SJCRH30 (cell line): ENCODE measurements around the gene ART1. TPM values are rescaled to one million over a fixed set of nuclear protein-coding genes. Genes with fewer than 3 reads are reported as not detected.
A peak's percentile ranks its signal among the peaks of the same experiment; 100 is the strongest.

Experiments used
- DNase-seq, 2 experiments: peaks; one replicate each; pipeline ENCODE4 v3.0.0-alpha.2; 2015 to 2020
- H3K27ac ChIP-seq: fragments of 250-450 bp; sonication (Bioruptor Pico); 2 replicates; pipeline ENCODE4 v1.5.1; 2020; ENCODE audit warnings: mild to moderate bottlenecking, moderate library complexity
- H3K27me3 ChIP-seq: fragments of 250-450 bp; sonication (Bioruptor Pico); 2 replicates; pipeline ENCODE4 v1.5.1; 2020; ENCODE audit warnings: mild to moderate bottlenecking, moderate library complexity
- H3K36me3 ChIP-seq: fragments of 250-450 bp; sonication (Bioruptor Pico); 2 replicates; pipeline ENCODE4 v1.5.1; 2020; ENCODE audit warnings: mild to moderate bottlenecking, moderate library complexity
- H3K4me1 ChIP-seq: fragments of 250-450 bp; sonication (Bioruptor Pico); 2 replicates; pipeline ENCODE4 v1.5.1; 2020; ENCODE audit warnings: mild to moderate bottlenecking, moderate library complexity
- H3K4me3 ChIP-seq: fragments of 250-450 bp; sonication (Bioruptor Pico); 2 replicates; pipeline ENCODE4 v1.5.1; 2020; ENCODE audit warnings: mild to moderate bottlenecking, moderate library complexity
- H3K9me3 ChIP-seq: fragments of 250-450 bp; sonication (Bioruptor Pico); replicated peaks from 2 replicates; pipeline ENCODE4 v1.5.1; 2020; ENCODE audit warnings: mild to moderate bottlenecking, moderate library complexity
- total RNA-seq: library from RNA; depleted of rRNA; stranded (reverse); fragments of >200 nt; shearing (Covaris generic); gene quantifications from 2 replicates; pipeline ENCODE4 v1.2.3, GENCODE V29; 2014

Gene ART1
- total RNA-seq, 1 experiment from 2014 or later: not detected

- Histone ChIP-seq H3K9me3 (no peaks in the 10 kb centered on the region), H3K27ac (no peak overlapping the region), H3K27me3 (0 out of 2 replicates have a peak, but pooled peaks cover 6% of the 10 kb centered on the region), H3K36me3 (no peaks in the 10 kb centered on the region), H3K4me3 (no peak overlapping the region), H3K4me1 (no peaks in the 10 kb centered on the region; the same call in 1 of the 2 replicates)
- DNase-seq: no peak
These were observed 22.4 kb upstream of the ART1 start for GRCh38 chr11:3622521-3622920.

- H3K36me3 ChIP-seq: no peaks in the 10 kb centered on the region
- no peak for DNase-seq
- no peak overlapping the region for H3K4me3 ChIP-seq
- no peaks in the 10 kb centered on the region for H3K4me1 ChIP-seq
- H3K9me3 ChIP-seq: no peaks in the 10 kb centered on the region
- no peak overlapping the region for H3K27ac ChIP-seq
- 0 out of 2 replicates have a peak, but pooled peaks cover 6% of the 10 kb centered on the region for H3K27me3 ChIP-seq
These were observed 21.8 kb upstream of the ART1 start for GRCh38 chr11:3623121-3623520.

GRCh38 chr11:3623767-3624458 lies 21.0 kb upstream of the ART1 start:
- Histone ChIP-seq H3K4me1 (no peaks in the 10 kb centered on the region), H3K4me3 (no peak overlapping the region), H3K27ac (no peak overlapping the region), H3K36me3 (no peaks in the 10 kb centered on the region), H3K9me3 (no peaks in the 10 kb centered on the region), H3K27me3 (0 out of 2 replicates have a peak, but pooled peaks cover 6% of the 10 kb centered on the region)
- DNase-seq: no peak

GRCh38 chr11:3626250-3626960 lies 18.5 kb upstream of the ART1 start:
- Histone ChIP-seq H3K4me3 (no peak overlapping the region), H3K27me3 (0 out of 2 replicates have a peak, but pooled peaks cover 6% of the 10 kb centered on the region), H3K9me3 (no peaks in the 10 kb centered on the region), H3K4me1 (no peaks in the 10 kb centered on the region), H3K27ac (no peak overlapping the region), H3K36me3 (no peaks in the 10 kb centered on the region)
- DNase-seq: no peak

GRCh38 chr11:3627291-3627690 lies 17.6 kb upstream of the ART1 start:
- H3K27ac ChIP-seq: no peak overlapping the region
- H3K4me3 ChIP-seq: no peak overlapping the region
- H3K27me3 ChIP-seq: 0 out of 2 replicates have a peak, but pooled peaks cover 6% of the 10 kb centered on the region
- no peak for DNase-seq
- H3K36me3 ChIP-seq: no peaks in the 10 kb centered on the region
- H3K4me1 ChIP-seq: no peaks in the 10 kb centered on the region
- H3K9me3 ChIP-seq: no peaks in the 10 kb centered on the region

GRCh38 chr11:3631331-3631730 lies 13.6 kb upstream of the ART1 start:
- Histone ChIP-seq H3K4me3 (no peak overlapping the region), H3K27me3 (no peaks in the 10 kb centered on the region), H3K9me3 (no peaks in the 10 kb centered on the region), H3K36me3 (no peaks in the 10 kb centered on the region), H3K4me1 (no peaks in the 10 kb centered on the region), H3K27ac (no peak overlapping the region)
- no peak for DNase-seq

- no peak overlapping the region for H3K4me3 ChIP-seq
- no peaks in the 10 kb centered on the region for H3K4me1 ChIP-seq
- H3K9me3 ChIP-seq: no peaks in the 10 kb centered on the region
- no peak overlapping the region for H3K27ac ChIP-seq
- H3K36me3 ChIP-seq: no peaks in the 10 kb centered on the region
- DNase-seq: no peak
- no peaks in the 10 kb centered on the region for H3K27me3 ChIP-seq
These were observed 12.8 kb upstream of the ART1 start for GRCh38 chr11:3632070-3632660.

- H3K27ac ChIP-seq: no peak overlapping the region
- H3K27me3 ChIP-seq: no peaks in the 10 kb centered on the region
- no peak overlapping the region for H3K4me3 ChIP-seq
- H3K4me1 ChIP-seq: no peaks in the 10 kb centered on the region
- no peak for DNase-seq
- no peaks in the 10 kb centered on the region for H3K36me3 ChIP-seq
- H3K9me3 ChIP-seq: no peaks in the 10 kb centered on the region
These were observed 9.1 kb upstream of the ART1 start for GRCh38 chr11:3635641-3636375.

- no peak overlapping the region for H3K27ac ChIP-seq
- H3K36me3 ChIP-seq: no peaks in the 10 kb centered on the region
- DNase-seq: no peak
- H3K9me3 ChIP-seq: no peaks in the 10 kb centered on the region
- no peaks in the 10 kb centered on the region for H3K4me1 ChIP-seq
- no peak overlapping the region for H3K4me3 ChIP-seq
- no peaks in the 10 kb centered on the region for H3K27me3 ChIP-seq
These were observed 7.7 kb upstream of the ART1 start for GRCh38 chr11:3637201-3637600.

- no peaks in the 10 kb centered on the region for H3K4me1 ChIP-seq
- DNase-seq: no peak
- no peaks in the 10 kb centered on the region for H3K27me3 ChIP-seq
- H3K9me3 ChIP-seq: no peaks in the 10 kb centered on the region
- no peak overlapping the region for H3K27ac ChIP-seq
- H3K36me3 ChIP-seq: no peaks in the 10 kb centered on the region
- H3K4me3 ChIP-seq: no peak overlapping the region
These were observed 6.4 kb upstream of the ART1 start for GRCh38 chr11:3638513-3638912.

- no peak for DNase-seq
- Histone ChIP-seq H3K4me1 (no peaks in the 10 kb centered on the region), H3K9me3 (no peaks in the 10 kb centered on the region), H3K36me3 (no peaks in the 10 kb centered on the region), H3K4me3 (no peak overlapping the region), H3K27ac (no peak overlapping the region), H3K27me3 (no peaks in the 10 kb centered on the region)
These were observed 5.1 kb upstream of the ART1 start for GRCh38 chr11:3639841-3640240.

GRCh38 chr11:3641191-3641590 lies 3.7 kb upstream of the ART1 start:
- Histone ChIP-seq H3K4me1 (no peaks in the 10 kb centered on the region), H3K27me3 (no peaks in the 10 kb centered on the region), H3K4me3 (no peak overlapping the region), H3K9me3 (no peaks in the 10 kb centered on the region), H3K27ac (no peak overlapping the region), H3K36me3 (no peaks in the 10 kb centered on the region)
- no peak for DNase-seq

- Histone ChIP-seq H3K36me3 (no peaks in the 10 kb centered on the region), H3K9me3 (no peaks in the 10 kb centered on the region), H3K27ac (peak within 1 kb of the TSS; percentile 6; the same call in 1 of the 2 replicates), H3K4me3 (peak within 1 kb of the TSS; percentile 57), H3K27me3 (no peaks in the 10 kb centered on the region), H3K4me1 (no peaks in the 10 kb centered on the region)
- no peak for DNase-seq
These were observed 3.2 kb upstream of the ART1 start, which contains the start of gene ART5 for GRCh38 chr11:3641701-3642070. TSS of gene ART5 (minus strand) at chr11:3641992. CDS start at chr11:3641862, 130 bp downstream.

GRCh38 chr11:3642071-3642951 lies 2.6 kb upstream of the ART1 start:
- H3K9me3 ChIP-seq: no peaks in the 10 kb centered on the region
- peak overlapping the region; percentile 6; the same call in 1 of the 2 replicates for H3K27ac ChIP-seq
- no peaks in the 10 kb centered on the region for H3K4me1 ChIP-seq
- H3K36me3 ChIP-seq: no peaks in the 10 kb centered on the region
- peak; percentile 78 to 83 for DNase-seq
- peak overlapping the region; percentile 57 for H3K4me3 ChIP-seq
- H3K27me3 ChIP-seq: no peaks in the 10 kb centered on the region; the same call in 1 of the 2 replicates
